HL-60 (cell line): ENCODE results near the gene IQCH.

ENCODE experiments used
- REST ChIP-seq: IDR thresholded peaks from 2 replicates; pipeline ENCODE4 v1.6.1; 2012; ENCODE audit warnings: low read depth; ENCODE audit not compliant: insufficient replicate concordance
- TF ChIP-seq, protein P1 (sequence below): IDR thresholded peaks from one replicate; pipeline ENCODE4 v1.5.1; 2011; ENCODE audit warnings: low read length, control low read depth, inconsistent platforms; ENCODE audit not compliant: insufficient read depth

DNA sequence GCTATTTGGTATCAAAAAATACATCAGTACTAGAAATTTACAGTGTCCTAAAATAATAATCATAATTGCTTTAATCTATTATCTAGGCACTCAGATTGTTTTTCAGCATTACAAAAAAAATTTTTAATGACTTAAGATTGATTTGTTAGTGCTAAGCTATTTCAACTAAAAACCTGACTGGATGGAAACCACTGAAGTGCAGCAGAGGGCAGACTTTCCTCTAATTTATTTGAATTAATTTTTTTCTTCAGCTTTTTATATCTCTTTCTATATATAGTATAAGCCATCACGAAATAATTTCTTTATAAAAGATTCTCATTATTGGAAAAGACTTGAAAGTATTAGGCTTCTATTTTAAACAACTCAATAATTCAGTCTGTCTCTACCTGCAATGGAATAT, 131.4 kb downstream of the IQCH start:
- TF ChIP-seq, protein P1, sequence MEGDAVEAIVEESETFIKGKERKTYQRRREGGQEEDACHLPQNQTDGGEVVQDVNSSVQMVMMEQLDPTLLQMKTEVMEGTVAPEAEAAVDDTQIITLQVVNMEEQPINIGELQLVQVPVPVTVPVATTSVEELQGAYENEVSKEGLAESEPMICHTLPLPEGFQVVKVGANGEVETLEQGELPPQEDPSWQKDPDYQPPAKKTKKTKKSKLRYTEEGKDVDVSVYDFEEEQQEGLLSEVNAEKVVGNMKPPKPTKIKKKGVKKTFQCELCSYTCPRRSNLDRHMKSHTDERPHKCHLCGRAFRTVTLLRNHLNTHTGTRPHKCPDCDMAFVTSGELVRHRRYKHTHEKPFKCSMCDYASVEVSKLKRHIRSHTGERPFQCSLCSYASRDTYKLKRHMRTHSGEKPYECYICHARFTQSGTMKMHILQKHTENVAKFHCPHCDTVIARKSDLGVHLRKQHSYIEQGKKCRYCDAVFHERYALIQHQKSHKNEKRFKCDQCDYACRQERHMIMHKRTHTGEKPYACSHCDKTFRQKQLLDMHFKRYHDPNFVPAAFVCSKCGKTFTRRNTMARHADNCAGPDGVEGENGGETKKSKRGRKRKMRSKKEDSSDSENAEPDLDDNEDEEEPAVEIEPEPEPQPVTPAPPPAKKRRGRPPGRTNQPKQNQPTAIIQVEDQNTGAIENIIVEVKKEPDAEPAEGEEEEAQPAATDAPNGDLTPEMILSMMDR, result no peak
- no peak for TF ChIP-seq REST
